Adrenal gland (tissue), 5 donors: ENCODE results near the gene ADH7.

ENCODE experiments used
- POLR2A ChIP-seq, 2 donors: fragments of 450-650 bp; IDR thresholded peaks; one replicate each; pipeline ENCODE4 v1.6.1; 2017; ENCODE audit warnings: antibody characterized with exemption in 2 of 2, mild to moderate bottlenecking in 2 of 2, moderate library complexity in 1 of 2
- TF ChIP-seq, protein P1 (sequence below), 6 experiments: fragments of 450-650 bp in 4 of 6; fragments of 200-600 bp in 2 of 6; sonication (generic) in 1 of 6; IDR thresholded peaks; 1 replicate in 5 of 6; 2 replicates in 1 of 6; pipeline versions ENCODE4 v1.5.1 to v1.8.0; 2016 to 2021; ENCODE audit warnings: antibody characterized with exemption in 6 of 6, mild to moderate bottlenecking in 2 of 6, moderate library complexity in 1 of 6
- donor health status: DM: no; HTN: no; CAD: no.

DNA sequence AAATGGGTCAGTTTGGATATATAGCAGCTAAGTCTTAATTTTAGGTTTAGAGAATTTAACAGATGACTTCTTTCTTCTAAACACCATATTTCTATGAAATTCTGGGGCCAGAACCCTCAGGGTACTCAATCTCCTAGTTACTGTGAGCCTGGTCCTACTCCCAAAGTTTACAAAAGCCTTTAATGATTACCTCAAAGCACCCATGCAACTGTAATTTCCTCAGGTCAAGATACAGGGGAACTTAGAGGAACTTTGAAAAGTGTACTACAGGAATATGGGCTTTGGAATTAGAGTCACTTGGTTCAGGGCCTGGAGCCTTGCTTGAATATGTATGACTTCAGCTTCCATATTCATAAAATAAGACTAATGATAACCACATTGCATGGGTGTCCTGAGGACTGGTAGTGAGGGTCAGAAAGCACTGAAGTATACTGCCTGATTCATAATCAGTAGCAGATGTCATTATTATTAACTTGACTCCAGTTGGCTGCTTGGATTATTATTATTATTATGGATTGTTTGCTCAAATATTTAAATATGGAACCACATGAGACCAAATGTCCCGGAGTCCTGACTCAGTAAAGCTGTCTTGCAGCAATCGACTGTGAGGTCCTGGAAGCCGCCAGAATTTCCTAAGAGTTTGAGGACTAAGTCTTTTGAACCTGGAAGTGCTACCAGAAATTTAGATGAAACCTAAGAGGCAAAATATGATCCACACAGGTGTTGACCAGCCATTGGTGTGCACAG, 2.0 kb upstream of the ADH7 start:
- TF ChIP-seq, protein P1, sequence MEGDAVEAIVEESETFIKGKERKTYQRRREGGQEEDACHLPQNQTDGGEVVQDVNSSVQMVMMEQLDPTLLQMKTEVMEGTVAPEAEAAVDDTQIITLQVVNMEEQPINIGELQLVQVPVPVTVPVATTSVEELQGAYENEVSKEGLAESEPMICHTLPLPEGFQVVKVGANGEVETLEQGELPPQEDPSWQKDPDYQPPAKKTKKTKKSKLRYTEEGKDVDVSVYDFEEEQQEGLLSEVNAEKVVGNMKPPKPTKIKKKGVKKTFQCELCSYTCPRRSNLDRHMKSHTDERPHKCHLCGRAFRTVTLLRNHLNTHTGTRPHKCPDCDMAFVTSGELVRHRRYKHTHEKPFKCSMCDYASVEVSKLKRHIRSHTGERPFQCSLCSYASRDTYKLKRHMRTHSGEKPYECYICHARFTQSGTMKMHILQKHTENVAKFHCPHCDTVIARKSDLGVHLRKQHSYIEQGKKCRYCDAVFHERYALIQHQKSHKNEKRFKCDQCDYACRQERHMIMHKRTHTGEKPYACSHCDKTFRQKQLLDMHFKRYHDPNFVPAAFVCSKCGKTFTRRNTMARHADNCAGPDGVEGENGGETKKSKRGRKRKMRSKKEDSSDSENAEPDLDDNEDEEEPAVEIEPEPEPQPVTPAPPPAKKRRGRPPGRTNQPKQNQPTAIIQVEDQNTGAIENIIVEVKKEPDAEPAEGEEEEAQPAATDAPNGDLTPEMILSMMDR (IDR thresholded peaks at IDR 0.05) = no peak
- TF ChIP-seq POLR2A (IDR thresholded peaks at IDR 0.05) = no peak
